Ishikawa (cell line): ENCODE data around the gene PSEN1.

Source experiments
- CEBPB ChIP-seq: IDR thresholded peaks from 2 replicates; pipeline ENCODE4 v1.6.1; 2012
- CREB1 ChIP-seq: IDR thresholded peaks from 2 replicates; pipeline ENCODE4 v1.6.1; 2012; ENCODE audit warnings: low read depth
- EGR1 ChIP-seq: IDR thresholded peaks from 2 replicates; pipeline ENCODE4 v1.6.1; 2012
- EP300 ChIP-seq: IDR thresholded peaks from 2 replicates; pipeline ENCODE4 v1.6.1; 2012; ENCODE audit warnings: borderline replicate concordance
- FOXM1 ChIP-seq: IDR thresholded peaks from 2 replicates; pipeline ENCODE4 v1.6.1; 2012; ENCODE audit warnings: low read depth, borderline replicate concordance
- MAX ChIP-seq: IDR thresholded peaks from 2 replicates; pipeline ENCODE4 v1.6.1; 2012
- NFIC ChIP-seq: IDR thresholded peaks from 2 replicates; pipeline ENCODE4 v1.6.1; 2012
- RAD21 ChIP-seq: IDR thresholded peaks from 2 replicates; pipeline ENCODE4 v1.6.1; 2012; ENCODE audit warnings: low read depth
- REST ChIP-seq: IDR thresholded peaks from 2 replicates; pipeline ENCODE4 v1.6.1; 2012; ENCODE audit warnings: low read depth, mild to moderate bottlenecking
- TAF1 ChIP-seq: IDR thresholded peaks from 2 replicates; pipeline ENCODE4 v1.6.1; 2012; ENCODE audit warnings: low read depth, mild to moderate bottlenecking
- TCF12 ChIP-seq: IDR thresholded peaks from 2 replicates; pipeline ENCODE4 v1.6.1; 2012; ENCODE audit warnings: low read depth
- TEAD4 ChIP-seq: IDR thresholded peaks from 2 replicates; pipeline ENCODE4 v1.6.1; 2012
- USF1 ChIP-seq: IDR thresholded peaks from 2 replicates; pipeline ENCODE4 v1.6.1; 2012
- ZBTB7A ChIP-seq: IDR thresholded peaks from 2 replicates; pipeline ENCODE4 v1.6.1; 2012; ENCODE audit warnings: low read depth

GRCh38 chr14:73203527-73203926 lies 67.2 kb downstream of the PSEN1 start:
- TF ChIP-seq EP300 (no peak), TAF1 (no peak), RAD21 (no peak), MAX (no peak), FOXM1 (no peak), TEAD4 (no peak), CREB1 (no peak), CEBPB (no peak), USF1 (no peak), EGR1 (no peak), TCF12 (no peak), REST (no peak), NFIC (no peak), ZBTB7A (no peak)
